Lower lobe of right lung (tissue), 2 donors: ENCODE measurements around the gene HORMAD1. TPM values are rescaled to one million over a fixed set of nuclear protein-coding genes. Genes with fewer than 3 reads are reported as not detected.

Experiments used
- ATAC-seq, 2 donors: fragments of 200-7000 bp; cut with Tn5 transposase; one replicate each; pipeline ENCODE4 v1.9.1; 2020 to 2022; ENCODE audit warnings: mild to moderate bottlenecking in 2 of 2, moderate library complexity in 2 of 2
- DNase-seq: peaks from one replicate; pipeline ENCODE4 v3.0.0-alpha.2; 2020
- H3K27ac ChIP-seq: fragments of 200-600 bp; one replicate; pipeline ENCODE4 v1.8.0; 2022
- H3K27me3 ChIP-seq: fragments of 200-600 bp; one replicate; pipeline ENCODE4 v1.8.0; 2022; ENCODE audit warnings: low read depth
- H3K36me3 ChIP-seq: fragments of 200-600 bp; one replicate; pipeline ENCODE4 v1.8.0; 2022; ENCODE audit warnings: mild to moderate bottlenecking
- H3K4me1 ChIP-seq: fragments of 200-600 bp; one replicate; pipeline ENCODE4 v1.8.0; 2022
- H3K4me3 ChIP-seq: fragments of 200-600 bp; one replicate; pipeline ENCODE4 v1.8.0; 2022; ENCODE audit warnings: mild to moderate bottlenecking
- H3K9me3 ChIP-seq: fragments of 200-600 bp; one replicate; pipeline ENCODE4 v1.8.0; 2022
- intact Hi-C: fragments of 100-400 bp; cut with DNase I; formaldehyde crosslinking; loops from one replicate; pipeline ENCODE4 v1.11.0; 2022
- total RNA-seq: library from RNA; stranded (reverse); fragmentation: NEBNext Ultra II Directional; extraction: Animal tissue kit (Norgen Biotek cat#: 25700); gene quantifications from one replicate; pipeline ENCODE4 v1.2.1, GENCODE V29; 2021
- TF ChIP-seq, protein P1 (sequence below): fragments of 200-600 bp; IDR thresholded peaks from one replicate; pipeline ENCODE4 v1.8.0; 2022; ENCODE audit warnings: antibody characterized with exemption, mild to moderate bottlenecking
- donor health status: DM: no; HTN: yes; CAD: no; lungs with severe emphysema.

Gene HORMAD1
- total RNA-seq, 1 donor from 2014 or later = 2.7 TPM

DNA sequence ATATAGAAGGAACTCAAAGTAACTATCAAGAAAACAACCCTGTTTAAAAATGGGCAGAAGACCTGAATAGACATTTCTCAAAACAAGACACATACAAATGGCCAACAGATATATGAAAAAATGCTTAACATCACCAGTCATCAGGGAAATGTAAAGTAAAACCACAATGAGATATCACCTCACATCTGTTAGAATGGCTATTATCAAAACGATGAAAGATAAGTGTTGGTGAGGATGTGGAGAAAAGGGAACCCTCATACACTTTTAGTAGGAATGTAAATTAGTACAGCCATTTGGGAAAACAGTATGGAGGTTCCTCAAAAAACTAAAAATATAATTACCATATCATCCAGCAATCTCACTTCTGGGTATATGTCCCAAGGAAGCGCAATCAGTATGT, 41.9 kb upstream of the HORMAD1 start:
- TF ChIP-seq, protein P1, sequence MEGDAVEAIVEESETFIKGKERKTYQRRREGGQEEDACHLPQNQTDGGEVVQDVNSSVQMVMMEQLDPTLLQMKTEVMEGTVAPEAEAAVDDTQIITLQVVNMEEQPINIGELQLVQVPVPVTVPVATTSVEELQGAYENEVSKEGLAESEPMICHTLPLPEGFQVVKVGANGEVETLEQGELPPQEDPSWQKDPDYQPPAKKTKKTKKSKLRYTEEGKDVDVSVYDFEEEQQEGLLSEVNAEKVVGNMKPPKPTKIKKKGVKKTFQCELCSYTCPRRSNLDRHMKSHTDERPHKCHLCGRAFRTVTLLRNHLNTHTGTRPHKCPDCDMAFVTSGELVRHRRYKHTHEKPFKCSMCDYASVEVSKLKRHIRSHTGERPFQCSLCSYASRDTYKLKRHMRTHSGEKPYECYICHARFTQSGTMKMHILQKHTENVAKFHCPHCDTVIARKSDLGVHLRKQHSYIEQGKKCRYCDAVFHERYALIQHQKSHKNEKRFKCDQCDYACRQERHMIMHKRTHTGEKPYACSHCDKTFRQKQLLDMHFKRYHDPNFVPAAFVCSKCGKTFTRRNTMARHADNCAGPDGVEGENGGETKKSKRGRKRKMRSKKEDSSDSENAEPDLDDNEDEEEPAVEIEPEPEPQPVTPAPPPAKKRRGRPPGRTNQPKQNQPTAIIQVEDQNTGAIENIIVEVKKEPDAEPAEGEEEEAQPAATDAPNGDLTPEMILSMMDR = no peak
- peaks cover 9% of the 10 kb centered on the region for H3K36me3 ChIP-seq
- ATAC-seq = no peak
- intact Hi-C loops = no loop called here
- H3K4me3 ChIP-seq = peak overlapping the region; percentile 55
- H3K9me3 ChIP-seq = no peaks in the 10 kb centered on the region
- DNase-seq = no peak
- H3K27me3 ChIP-seq = no peaks in the 10 kb centered on the region
- H3K4me1 ChIP-seq = peaks cover 35% of the 10 kb centered on the region
- no peak overlapping the region for H3K27ac ChIP-seq

DNA sequence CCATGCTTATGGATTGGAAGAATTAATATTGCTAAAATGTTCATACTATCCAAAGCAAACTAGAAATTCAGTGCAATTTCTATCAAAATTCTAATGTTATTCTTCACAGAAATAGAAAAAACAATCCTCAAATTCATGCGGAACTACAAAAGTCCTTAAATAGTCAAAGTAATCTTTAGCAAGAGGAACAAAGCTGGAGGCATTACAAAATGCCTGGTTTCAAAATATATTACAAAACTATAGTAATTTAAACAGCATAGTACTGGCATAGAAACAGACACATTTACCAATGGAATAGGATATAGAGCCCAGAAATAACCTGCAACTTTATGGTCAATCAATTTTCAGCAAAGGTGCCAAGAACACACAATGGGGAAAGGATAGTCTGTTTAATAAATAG, 41.1 kb upstream of the HORMAD1 start:
- DNase-seq = no peak
- Histone ChIP-seq H3K4me3 (peak overlapping the region; percentile 55), H3K4me1 (peaks cover 35% of the 10 kb centered on the region), H3K27ac (no peak overlapping the region), H3K27me3 (no peaks in the 10 kb centered on the region), H3K9me3 (no peaks in the 10 kb centered on the region), H3K36me3 (peaks cover 15% of the 10 kb centered on the region)
- TF ChIP-seq, protein P1 = no peak
- no peak for ATAC-seq
- intact Hi-C loops = no loop called here

DNA sequence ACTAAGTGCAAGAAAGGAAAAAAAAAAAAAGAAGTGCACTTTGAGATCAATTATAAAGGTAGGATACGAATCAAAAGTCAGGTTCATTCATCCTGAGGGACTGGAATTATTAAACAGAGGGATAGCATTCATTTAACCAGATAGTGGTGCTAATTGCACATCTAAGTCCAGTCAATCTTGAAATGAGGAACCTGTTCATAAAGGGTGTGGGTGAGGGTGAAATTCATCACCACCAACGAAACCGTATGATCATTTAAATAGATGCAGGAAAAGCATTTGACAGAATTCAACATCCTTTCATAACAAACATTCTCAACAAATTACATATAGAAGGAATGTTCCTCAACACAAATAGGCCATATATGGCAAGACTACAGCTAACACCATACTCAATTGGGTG, 39.3 kb upstream of the HORMAD1 start:
- no peak overlapping the region for H3K4me3 ChIP-seq
- peak in 1 of 2 donors; percentile 53 for ATAC-seq
- peaks cover 28% of the 10 kb centered on the region for H3K4me1 ChIP-seq
- no peaks in the 10 kb centered on the region for H3K9me3 ChIP-seq
- TF ChIP-seq, protein P1 = no peak
- H3K36me3 ChIP-seq = peaks cover 31% of the 10 kb centered on the region
- H3K27ac ChIP-seq = no peak overlapping the region
- intact Hi-C loops = no loop called here
- DNase-seq = no peak
- H3K27me3 ChIP-seq = no peaks in the 10 kb centered on the region

DNA sequence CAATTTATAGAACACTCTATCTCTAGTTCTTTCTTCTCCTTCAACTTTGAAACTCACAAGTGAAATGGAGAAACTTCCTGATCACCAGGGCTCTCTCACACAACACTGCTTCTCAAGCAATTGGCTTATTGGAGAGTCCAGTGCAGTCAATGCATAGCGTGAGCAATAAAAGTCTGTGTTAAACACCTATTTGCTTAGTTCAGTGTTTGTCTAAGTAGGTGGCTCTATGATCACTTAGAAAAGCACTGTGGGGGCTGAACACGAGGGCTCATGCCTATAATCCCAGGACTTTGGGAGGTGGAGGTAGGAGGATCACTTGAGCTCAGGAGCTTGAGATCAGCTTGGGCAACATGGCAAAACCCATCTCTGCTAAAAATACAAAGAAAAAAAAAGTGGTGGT, 32.7 kb upstream of the HORMAD1 start:
- DNase-seq (no peak), ATAC-seq (no peak)
- H3K27me3 ChIP-seq = no peaks in the 10 kb centered on the region
- no peaks in the 10 kb centered on the region for H3K9me3 ChIP-seq
- peaks cover 79% of the 10 kb centered on the region for H3K36me3 ChIP-seq
- H3K4me1 ChIP-seq = no peaks in the 10 kb centered on the region
- H3K4me3 ChIP-seq = no peak overlapping the region
- intact Hi-C loops = no loop called here
- TF ChIP-seq, protein P1 = no peak
- H3K27ac ChIP-seq = no peak overlapping the region

DNA sequence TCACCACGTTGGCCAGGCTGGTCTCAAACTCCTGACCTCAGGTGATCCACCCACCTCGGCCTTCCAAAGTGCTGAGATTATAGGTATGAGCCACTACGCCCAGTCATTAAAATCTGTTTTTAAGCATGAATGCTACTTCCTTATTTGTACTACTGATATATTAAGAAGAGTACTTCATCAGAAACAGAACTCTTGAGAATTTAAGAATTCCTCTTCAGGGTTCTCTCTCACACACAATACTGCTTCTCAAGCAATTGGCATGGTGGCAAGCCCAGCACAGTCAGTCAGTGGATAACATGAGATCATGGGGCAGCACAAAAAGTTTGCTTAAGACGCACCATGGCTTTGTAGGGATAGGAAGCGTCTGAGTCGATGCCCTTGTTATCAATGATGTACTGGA, 30.7 kb upstream of the HORMAD1 start:
- no peak overlapping the region for H3K4me3 ChIP-seq
- TF ChIP-seq, protein P1 = no peak
- H3K27ac ChIP-seq = no peak overlapping the region
- intact Hi-C loops = no loop called here
- H3K9me3 ChIP-seq = no peaks in the 10 kb centered on the region
- no peak for DNase-seq
- peaks cover 77% of the 10 kb centered on the region for H3K36me3 ChIP-seq
- H3K27me3 ChIP-seq = no peaks in the 10 kb centered on the region
- peak; percentile 83 to 86 for ATAC-seq
- no peaks in the 10 kb centered on the region for H3K4me1 ChIP-seq

DNA sequence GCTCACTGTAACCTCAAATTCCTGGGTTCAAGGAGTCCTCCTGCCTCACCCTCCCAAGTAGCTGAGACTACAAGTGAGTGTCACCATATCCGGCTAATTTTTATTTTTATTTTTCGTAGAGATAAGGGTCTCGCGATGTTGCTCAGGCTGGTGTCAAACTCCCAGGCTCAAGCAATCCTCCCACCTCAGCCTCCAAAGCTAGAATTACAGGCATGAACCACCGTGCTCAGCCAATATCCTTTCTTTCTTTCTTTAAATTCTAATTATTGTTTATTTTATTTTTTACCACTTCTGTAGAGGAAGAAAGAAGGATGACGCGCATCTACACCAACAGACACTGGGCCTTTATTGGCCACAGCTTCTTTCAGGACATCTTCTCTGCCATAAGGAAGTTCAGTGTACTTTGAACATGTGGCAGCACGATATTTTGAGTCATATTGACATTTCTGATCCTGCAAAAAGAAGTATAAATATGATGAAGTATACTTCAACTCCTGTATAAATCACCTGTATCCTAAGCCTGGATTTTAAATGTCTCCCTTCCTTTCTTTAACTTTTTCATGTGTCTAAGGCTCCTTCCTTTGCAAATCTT, 29.1 kb upstream of the HORMAD1 start:
- ATAC-seq (no peak), DNase-seq (no peak)
- intact Hi-C loops = no loop called here
- Histone ChIP-seq H3K9me3 (no peaks in the 10 kb centered on the region), H3K4me3 (no peak overlapping the region), H3K27me3 (no peaks in the 10 kb centered on the region), H3K4me1 (no peaks in the 10 kb centered on the region), H3K36me3 (peaks cover 79% of the 10 kb centered on the region), H3K27ac (no peak overlapping the region)
- TF ChIP-seq, protein P1 = no peak
